ENCODE measurements around the gene SCFD2.
"Not testable (repeated sequence)": the region's sequence is repeated elsewhere in the genome, so short reads cannot be mapped to it uniquely, and the experiment has no call there.

SCFD2 gene

GRCh38 chr4:53141308-53141707 is 224.6 kb downstream of the SCFD2 start:
- no peak overlapping the region for H3K4me3 ChIP-seq (replicated peaks; ENCODE audit: low read depth, low read length)
- H3K27me3 ChIP-seq (replicated peaks; ENCODE audit: control insufficient read depth, insufficient read depth, low read length) = no peaks in the 10 kb centered on the region
- H3K36me3 ChIP-seq (ENCODE audit: control insufficient read depth, insufficient read depth, low read length) = peaks cover 3% of the 10 kb centered on the region; the same call in 1 of the 2 replicates
- DNase-seq (ENCODE audit: extremely low read depth, insufficient read length) = no peak
- no peak for TF ChIP-seq CTCF (IDR thresholded peaks at IDR 0.05; ENCODE audit: insufficient read depth, low read length, poor library complexity, severe bottlenecking)

GRCh38 chr4:53139256-53139655 is 226.6 kb downstream of the SCFD2 start:
- not testable (repeated sequence) for H3K27me3 ChIP-seq (replicated peaks; ENCODE audit: control insufficient read depth, insufficient read depth, low read length); H3K4me3 ChIP-seq (replicated peaks; ENCODE audit: low read depth, low read length); H3K36me3 ChIP-seq (ENCODE audit: control insufficient read depth, insufficient read depth, low read length); DNase-seq (ENCODE audit: extremely low read depth, insufficient read length)

GRCh38 chr4:53137468-53137867 is 228.4 kb downstream of the SCFD2 start:
- Histone ChIP-seq H3K27me3 (replicated peaks; ENCODE audit: control insufficient read depth, insufficient read depth, low read length) (no peaks in the 10 kb centered on the region), H3K36me3 (ENCODE audit: control insufficient read depth, insufficient read depth, low read length) (no peaks in the 10 kb centered on the region), H3K4me3 (replicated peaks; ENCODE audit: low read depth, low read length) (no peak overlapping the region)
- no peak for DNase-seq (ENCODE audit: extremely low read depth, insufficient read length)
- TF ChIP-seq CTCF (IDR thresholded peaks at IDR 0.05; ENCODE audit: insufficient read depth, low read length, poor library complexity, severe bottlenecking) = no peak

- TF ChIP-seq CTCF (IDR thresholded peaks at IDR 0.05; ENCODE audit: insufficient read depth, low read length, poor library complexity, severe bottlenecking) = no peak
- Histone ChIP-seq H3K27me3 (replicated peaks; ENCODE audit: control insufficient read depth, insufficient read depth, low read length) (no peaks in the 10 kb centered on the region), H3K36me3 (ENCODE audit: control insufficient read depth, insufficient read depth, low read length) (no peaks in the 10 kb centered on the region), H3K4me3 (replicated peaks; ENCODE audit: low read depth, low read length) (no peak overlapping the region)
- DNase-seq (ENCODE audit: extremely low read depth, insufficient read length) = no peak
These were observed 228.9 kb downstream of the SCFD2 start for GRCh38 chr4:53136954-53137353.

GRCh38 chr4:53132132-53132891 is 233.5 kb downstream of the SCFD2 start:
- peak; percentile 30 for DNase-seq (ENCODE audit: extremely low read depth, insufficient read length)
- no peak for TF ChIP-seq CTCF (IDR thresholded peaks at IDR 0.05; ENCODE audit: insufficient read depth, low read length, poor library complexity, severe bottlenecking)
- no peaks in the 10 kb centered on the region for H3K27me3 ChIP-seq (replicated peaks; ENCODE audit: control insufficient read depth, insufficient read depth, low read length)
- no peaks in the 10 kb centered on the region for H3K36me3 ChIP-seq (ENCODE audit: control insufficient read depth, insufficient read depth, low read length)
- H3K4me3 ChIP-seq (replicated peaks; ENCODE audit: low read depth, low read length) = no peak overlapping the region

- Histone ChIP-seq H3K27me3 (replicated peaks; ENCODE audit: control insufficient read depth, insufficient read depth, low read length) (no peaks in the 10 kb centered on the region), H3K36me3 (ENCODE audit: control insufficient read depth, insufficient read depth, low read length) (no peaks in the 10 kb centered on the region), H3K4me3 (replicated peaks; ENCODE audit: low read depth, low read length) (no peak overlapping the region)
- TF ChIP-seq CTCF (IDR thresholded peaks at IDR 0.05; ENCODE audit: insufficient read depth, low read length, poor library complexity, severe bottlenecking) = no peak
- no peak for DNase-seq (ENCODE audit: extremely low read depth, insufficient read length)
These were observed 234.3 kb downstream of the SCFD2 start for GRCh38 chr4:53131562-53131925.
